HG02970 (cell line): ENCODE measurements around the gene WDR26.
"Not testable (repeated sequence)": the region's sequence is repeated elsewhere in the genome, so short reads cannot be mapped to it uniquely, and the experiment has no call there.

ENCODE experiments used
- ATAC-seq: cut with Tn5 transposase; IDR thresholded peaks from one replicate; pipeline ENCODE4 v1.9.1; 2021; ENCODE audit warnings: mild to moderate bottlenecking, moderate library complexity, moderate number of reproducible peaks; ENCODE audit not compliant: unreplicated experiment, low FRiP score

Gene WDR26

DNA sequence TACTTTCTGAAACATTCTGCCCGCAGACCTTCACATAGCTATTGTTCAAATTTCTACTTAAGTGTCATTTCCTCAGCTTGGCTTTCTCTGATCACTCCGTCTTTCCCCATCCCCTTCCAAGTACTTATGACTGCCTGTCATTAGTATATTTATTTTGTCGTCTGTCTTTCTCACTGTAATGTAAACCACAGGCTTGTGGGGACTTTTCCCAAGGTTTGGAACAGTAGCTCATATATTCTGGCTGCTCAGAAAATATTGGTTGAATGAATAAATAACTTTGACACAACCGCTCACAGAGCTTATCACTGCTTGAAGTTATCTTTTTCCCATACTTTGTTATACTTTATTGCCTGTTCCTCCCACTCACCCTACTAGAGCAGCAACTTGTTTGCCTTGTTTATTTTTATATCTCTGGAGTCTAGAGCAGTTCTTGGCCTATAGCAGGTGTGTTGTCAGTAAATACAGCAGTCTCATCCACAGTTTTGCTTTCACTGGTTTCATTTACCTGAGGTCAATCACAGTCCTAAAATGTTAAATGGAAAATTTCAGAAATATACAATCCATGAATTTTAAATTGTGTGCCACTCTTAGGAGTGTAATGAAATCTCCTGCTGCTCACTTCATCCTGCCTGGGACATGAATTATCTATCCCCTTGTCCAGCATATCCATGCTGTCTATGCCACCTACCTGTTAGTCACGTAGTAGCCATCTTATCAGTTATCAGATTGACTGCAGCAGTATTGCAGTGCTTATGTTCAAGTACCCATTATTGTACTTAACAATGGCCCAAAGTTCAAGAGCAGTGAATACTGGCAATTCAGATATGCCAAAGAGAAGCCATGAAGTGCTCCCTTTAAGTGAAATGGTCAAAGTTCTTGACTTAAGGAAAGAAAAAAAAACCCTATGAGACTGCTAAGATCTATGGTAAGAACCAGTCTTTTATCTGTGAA is 80.3 kb downstream of the WDR26 start:
- no peak for ATAC-seq

DNA sequence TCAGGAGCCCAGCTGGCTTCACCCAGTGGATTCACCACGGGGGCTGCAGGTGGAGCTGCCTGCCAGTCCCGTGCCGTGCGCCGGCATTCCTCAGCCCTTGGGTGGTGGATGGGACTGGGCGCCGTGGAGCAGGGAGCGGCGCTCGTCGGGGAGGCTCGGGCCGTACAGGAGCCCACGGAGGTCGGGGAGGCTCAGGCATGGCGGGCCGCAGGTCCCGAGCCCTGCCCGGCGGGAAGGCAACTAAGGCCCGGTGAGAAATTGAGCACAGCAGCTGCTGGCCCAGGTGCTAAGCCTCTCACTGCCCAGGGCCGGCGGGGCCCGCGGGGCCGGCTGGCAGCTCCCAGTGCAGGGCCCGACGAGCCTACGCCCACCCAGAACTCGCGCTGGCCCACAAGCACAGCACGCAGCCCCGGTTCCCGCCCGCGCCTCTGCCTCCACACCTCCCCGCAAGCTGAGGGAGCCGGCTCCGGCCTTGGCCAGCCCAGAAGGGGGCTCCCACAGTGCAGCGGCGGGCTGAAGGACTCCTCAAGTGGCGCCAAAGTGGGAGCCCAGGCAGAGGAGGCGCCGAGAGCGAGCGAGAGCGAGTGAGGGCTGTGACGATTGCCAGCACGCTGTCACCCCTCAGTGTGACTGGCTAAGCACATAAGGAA is 82.0 kb downstream of the WDR26 start:
- ATAC-seq: not testable (repeated sequence)

DNA sequence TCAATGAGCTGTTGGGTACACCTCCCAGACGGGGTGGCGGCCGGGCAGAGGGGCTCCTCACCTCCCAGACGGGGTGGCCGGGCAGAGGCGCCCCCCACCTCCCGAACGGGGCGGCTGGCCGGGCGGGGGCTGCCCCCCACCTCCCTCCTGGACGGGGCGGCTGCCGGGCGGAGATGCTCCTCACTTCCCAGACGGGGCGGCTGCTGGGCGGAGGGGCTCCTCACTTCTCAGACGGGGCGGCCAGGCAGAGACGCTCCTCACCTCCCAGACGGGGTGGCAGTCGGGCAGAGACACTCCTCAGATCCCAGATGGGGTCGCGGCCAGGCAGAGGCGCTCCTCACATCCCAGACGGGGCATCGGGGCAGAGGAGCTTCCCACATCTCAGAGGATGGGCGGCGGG is 84.9 kb downstream of the WDR26 start:
- not testable (repeated sequence) for ATAC-seq

DNA sequence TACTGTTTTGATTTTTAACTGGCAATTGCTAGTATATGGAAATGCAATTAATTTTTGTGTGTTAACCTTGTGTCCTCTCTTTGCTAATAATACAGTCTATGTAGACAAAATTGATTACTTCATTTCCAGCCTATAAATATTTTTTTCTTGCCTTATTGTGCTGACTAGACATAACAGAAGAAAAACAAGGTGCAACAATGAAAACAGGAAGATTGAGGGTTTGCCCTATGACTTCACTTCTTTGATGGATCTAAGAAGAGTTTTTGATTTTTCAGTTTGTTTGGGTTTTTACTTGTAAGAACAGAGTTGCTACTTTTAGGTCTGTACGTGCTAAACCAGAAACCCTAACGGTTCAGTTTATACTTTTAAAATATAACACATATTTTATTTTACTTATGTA is 86.5 kb downstream of the WDR26 start:
- ATAC-seq: no peak

DNA sequence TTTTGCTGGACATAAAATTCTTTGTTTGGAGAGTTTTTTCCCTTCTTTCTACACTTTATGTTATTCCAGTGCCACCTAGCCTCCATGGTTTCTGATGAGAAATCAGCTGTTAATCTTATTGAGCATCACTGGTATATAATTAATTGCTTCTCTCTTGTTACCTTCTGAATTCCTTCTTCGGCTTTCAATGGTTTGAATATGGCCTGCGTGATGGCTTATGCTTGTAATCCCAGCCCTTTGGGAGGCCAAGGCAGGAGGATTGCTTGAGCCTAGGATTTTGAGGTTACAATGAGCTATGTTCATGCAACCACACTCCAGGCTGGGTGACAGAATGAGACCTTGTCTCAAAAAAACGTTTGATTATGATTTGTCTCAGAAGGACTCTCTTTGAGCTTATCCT is 90.9 kb downstream of the WDR26 start:
- ATAC-seq: no peak

DNA sequence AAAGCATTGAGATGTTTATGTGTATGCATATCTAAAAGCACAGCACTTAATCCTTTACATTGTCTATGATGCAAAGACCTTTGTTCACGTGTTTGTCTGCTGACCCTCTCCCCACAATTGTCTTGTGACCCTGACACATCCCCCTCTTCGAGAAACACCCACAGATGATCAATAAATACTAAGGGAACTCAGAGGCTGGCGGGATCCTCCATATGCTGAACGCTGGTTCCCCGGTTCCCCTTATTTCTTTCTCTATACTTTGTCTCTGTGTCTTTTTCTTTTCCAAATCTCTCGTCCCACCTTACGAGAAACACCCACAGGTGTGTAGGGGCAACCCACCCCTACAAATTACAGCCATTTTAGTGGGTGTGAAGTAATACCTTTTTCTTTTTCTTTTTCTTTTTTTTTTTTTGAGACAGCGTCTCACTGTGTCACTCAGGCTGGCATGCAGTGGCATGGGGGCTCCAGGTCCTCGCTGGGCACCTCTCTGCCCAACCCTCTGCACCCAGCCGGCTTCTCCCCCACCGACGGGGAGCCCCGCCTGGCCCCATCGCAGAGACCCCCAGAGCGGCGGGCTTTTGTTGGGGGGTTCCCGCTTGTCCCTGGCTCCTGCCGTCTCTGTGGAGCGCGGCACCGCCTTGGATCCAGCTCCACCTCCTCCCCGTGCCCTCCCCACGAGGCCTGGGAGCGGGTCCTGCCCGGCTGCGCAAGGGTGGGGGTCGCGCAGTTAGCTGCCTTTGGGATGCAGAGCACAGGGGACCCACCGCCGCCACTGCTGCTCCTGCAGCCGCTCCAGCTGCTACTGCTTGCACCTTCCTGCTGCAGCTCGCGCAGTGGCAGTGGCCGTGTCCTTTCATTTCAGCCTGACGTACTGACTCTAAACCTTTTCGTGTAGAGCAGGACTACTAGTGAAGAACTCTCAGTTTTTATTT is 93.9 kb downstream of the WDR26 start:
- not testable (repeated sequence) for ATAC-seq

DNA sequence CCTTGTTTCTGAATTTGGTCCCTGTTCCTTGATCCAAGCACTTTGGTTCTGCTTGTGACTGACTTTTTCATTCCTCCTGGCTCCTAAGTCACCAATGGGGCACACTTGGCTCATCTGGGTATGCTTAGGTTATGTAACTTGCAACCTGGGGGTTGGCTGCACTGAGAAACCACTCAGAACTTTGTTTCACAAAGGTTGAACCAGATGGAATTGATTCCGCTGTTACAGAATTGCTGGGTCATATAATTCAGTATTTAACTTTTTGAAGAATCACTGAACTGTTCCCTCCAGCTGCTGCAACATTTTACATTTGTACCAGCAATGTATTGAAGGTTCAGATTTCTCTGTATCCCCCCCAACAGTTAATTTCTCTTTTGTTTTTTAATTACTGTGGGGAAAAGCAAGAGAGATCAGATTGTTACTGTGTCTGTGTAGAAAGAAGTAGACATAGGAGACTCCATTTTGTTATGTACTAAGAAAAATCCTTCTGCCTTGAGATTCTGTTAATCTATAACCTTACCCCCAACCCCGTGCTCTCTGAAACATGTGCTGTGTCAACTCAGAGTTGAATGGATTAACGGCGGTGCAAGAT is 95.1 kb downstream of the WDR26 start:
- no peak for ATAC-seq

DNA sequence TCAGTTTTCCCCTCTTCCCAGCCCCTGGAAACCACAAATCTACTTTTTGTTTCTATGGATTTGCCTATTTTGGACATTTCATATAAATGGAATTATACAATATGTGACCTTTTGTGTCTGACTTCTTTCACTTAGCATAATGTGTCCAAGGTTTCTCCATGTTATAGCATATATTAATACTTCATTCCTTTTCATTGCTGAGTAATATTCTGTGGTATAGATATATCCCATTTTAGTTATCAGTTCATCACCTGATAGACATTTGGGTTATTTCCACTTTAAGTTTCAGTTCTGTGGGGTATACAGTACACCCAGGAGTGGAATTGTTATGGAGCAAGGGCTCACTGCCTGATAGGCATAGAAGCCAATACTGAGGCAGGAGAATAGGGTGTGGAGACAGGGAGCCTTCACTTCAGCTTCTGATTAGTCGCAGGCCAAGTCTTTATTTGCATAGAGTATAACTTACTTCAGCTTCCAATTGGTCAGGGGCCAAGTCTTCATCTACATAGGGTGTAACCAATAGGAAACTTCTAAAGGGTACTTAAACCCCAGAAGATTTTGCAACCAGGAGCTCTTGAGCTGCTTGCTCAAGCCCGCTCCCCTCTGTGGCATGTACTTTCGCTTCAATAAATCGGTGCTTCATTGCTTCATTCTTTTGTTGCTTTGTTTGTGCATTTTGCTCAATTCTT is 96.3 kb downstream of the WDR26 start:
- no peak for ATAC-seq
